Adipocyte (in vitro differentiated cells): ENCODE data around the gene DNAAF8.

Experiments
- DNase-seq: peaks from one replicate; pipeline ENCODE4 v3.0.0-alpha.2; 2015; ENCODE audit warnings: low read depth
- H3K27me3 ChIP-seq: replicated peaks from 2 replicates; pipeline ENCODE4 v1.7.0; 2013; ENCODE audit warnings: mild to moderate bottlenecking, low read length, moderate library complexity; ENCODE audit not compliant: control insufficient read depth, insufficient read depth
- H3K36me3 ChIP-seq: 2 replicates; pipeline ENCODE4 v1.7.0; 2013; ENCODE audit warnings: low read length, mild to moderate bottlenecking, moderate library complexity; ENCODE audit not compliant: control insufficient read depth, insufficient read depth, severe bottlenecking
- H3K4me1 ChIP-seq: 2 replicates; pipeline ENCODE4 v1.7.0; 2013; ENCODE audit warnings: mild to moderate bottlenecking, low read length, moderate library complexity; ENCODE audit not compliant: control insufficient read depth, insufficient read depth
- H3K4me3 ChIP-seq: 2 replicates; pipeline ENCODE4 v1.7.0; 2013; ENCODE audit warnings: mild to moderate bottlenecking, low read length, moderate library complexity
- H3K9ac ChIP-seq: 2 replicates; pipeline ENCODE4 v1.7.0; 2013; ENCODE audit warnings: mild to moderate bottlenecking, low read length, moderate library complexity
- H3K9me3 ChIP-seq: 2 replicates; pipeline ENCODE4 v1.7.0; 2013; ENCODE audit warnings: mild to moderate bottlenecking, low read length, moderate library complexity; ENCODE audit not compliant: control insufficient read depth

Gene DNAAF8

GRCh38 chr16:4747906-4748681 is 13.8 kb downstream of the DNAAF8 start:
- no peak overlapping the region for H3K4me3 ChIP-seq
- H3K4me1 ChIP-seq, result peaks cover 20% of the 10 kb centered on the region
- H3K27me3 ChIP-seq, result no peaks in the 10 kb centered on the region
- H3K9ac ChIP-seq, result no peak overlapping the region
- H3K9me3 ChIP-seq, result no peaks in the 10 kb centered on the region
- peaks cover 25% of the 10 kb centered on the region for H3K36me3 ChIP-seq
- no peak for DNase-seq

- Histone ChIP-seq H3K36me3 (peaks cover 32% of the 10 kb centered on the region), H3K27me3 (no peaks in the 10 kb centered on the region), H3K9me3 (no peaks in the 10 kb centered on the region), H3K9ac (no peak overlapping the region), H3K4me1 (peaks cover 15% of the 10 kb centered on the region), H3K4me3 (no peak overlapping the region)
- DNase-seq, result no peak
Observed at GRCh38 chr16:4748682-4749411, 14.5 kb downstream of the DNAAF8 start.

- no peaks in the 10 kb centered on the region for H3K9me3 ChIP-seq
- peaks cover 36% of the 10 kb centered on the region for H3K36me3 ChIP-seq
Observed at GRCh38 chr16:4749700-4750257, 15.4 kb downstream of the DNAAF8 start.

GRCh38 chr16:4750896-4751295 is 16.6 kb downstream of the DNAAF8 start:
- H3K4me3 ChIP-seq, result no peak overlapping the region
- no peak overlapping the region for H3K9ac ChIP-seq
- DNase-seq, result no peak
- H3K4me1 ChIP-seq, result peaks cover 15% of the 10 kb centered on the region
- H3K27me3 ChIP-seq, result no peaks in the 10 kb centered on the region
- no peaks in the 10 kb centered on the region for H3K9me3 ChIP-seq
- H3K36me3 ChIP-seq, result peaks cover 45% of the 10 kb centered on the region

More at GRCh38 chr16:4749700-4750257, 15.4 kb downstream of the DNAAF8 start:
- Histone ChIP-seq H3K4me3 (no peak overlapping the region), H3K27me3 (no peaks in the 10 kb centered on the region), H3K4me1 (peaks cover 15% of the 10 kb centered on the region), H3K9ac (no peak overlapping the region)
- no peak for DNase-seq

- Histone ChIP-seq H3K36me3 (peaks cover 55% of the 10 kb centered on the region), H3K4me3 (no peak overlapping the region), H3K9ac (no peak overlapping the region), H3K4me1 (peaks cover 4% of the 10 kb centered on the region), H3K9me3 (no peaks in the 10 kb centered on the region), H3K27me3 (no peaks in the 10 kb centered on the region)
- DNase-seq, result no peak
Observed at GRCh38 chr16:4752351-4753100, 18.2 kb downstream of the DNAAF8 start.

GRCh38 chr16:4753227-4753626 is 18.9 kb downstream of the DNAAF8 start:
- no peaks in the 10 kb centered on the region for H3K9me3 ChIP-seq
- H3K36me3 ChIP-seq, result peaks cover 59% of the 10 kb centered on the region
- H3K27me3 ChIP-seq, result no peaks in the 10 kb centered on the region
- no peak for DNase-seq
- H3K9ac ChIP-seq, result no peak overlapping the region
- no peaks in the 10 kb centered on the region for H3K4me1 ChIP-seq
- no peak overlapping the region for H3K4me3 ChIP-seq

GRCh38 chr16:4754865-4755264 is 20.5 kb downstream of the DNAAF8 start:
- no peaks in the 10 kb centered on the region for H3K4me1 ChIP-seq
- no peak for DNase-seq
- H3K36me3 ChIP-seq, result peaks cover 75% of the 10 kb centered on the region
- H3K9ac ChIP-seq, result no peak overlapping the region
- H3K27me3 ChIP-seq, result no peaks in the 10 kb centered on the region
- H3K4me3 ChIP-seq, result no peak overlapping the region
- H3K9me3 ChIP-seq, result no peaks in the 10 kb centered on the region

- H3K27me3 ChIP-seq, result no peaks in the 10 kb centered on the region
- H3K36me3 ChIP-seq, result peaks cover 82% of the 10 kb centered on the region
- DNase-seq, result no peak
- no peak overlapping the region for H3K9ac ChIP-seq
- no peaks in the 10 kb centered on the region for H3K9me3 ChIP-seq
- no peaks in the 10 kb centered on the region for H3K4me1 ChIP-seq
- no peak overlapping the region for H3K4me3 ChIP-seq
Observed at GRCh38 chr16:4755687-4756086, 21.4 kb downstream of the DNAAF8 start.

GRCh38 chr16:4760221-4760910 is 26.0 kb downstream of the DNAAF8 start:
- H3K36me3 ChIP-seq, result peaks cover 75% of the 10 kb centered on the region
- H3K4me1 ChIP-seq, result peaks cover 2% of the 10 kb centered on the region
- H3K27me3 ChIP-seq, result no peaks in the 10 kb centered on the region
- no peak for DNase-seq
- no peak overlapping the region for H3K9ac ChIP-seq
- H3K9me3 ChIP-seq, result no peaks in the 10 kb centered on the region
- no peak overlapping the region for H3K4me3 ChIP-seq

- Histone ChIP-seq H3K4me3 (no peak overlapping the region), H3K9ac (no peak overlapping the region), H3K27me3 (no peaks in the 10 kb centered on the region), H3K4me1 (peaks cover 12% of the 10 kb centered on the region), H3K9me3 (no peaks in the 10 kb centered on the region), H3K36me3 (peaks cover 62% of the 10 kb centered on the region)
- no peak for DNase-seq
Observed at GRCh38 chr16:4762205-4762604, 27.9 kb downstream of the DNAAF8 start.
